GM12878 (cell line): ENCODE results near the gene COL11A2. TPM values are rescaled to one million over a fixed set of nuclear protein-coding genes. Genes with fewer than 3 reads are reported as not detected.
A peak's percentile ranks its signal among the peaks of the same experiment; 100 is the strongest.

Source experiments
- ATAC-seq: fragments of 200-7000 bp; cut with Tn5 transposase; 3 replicates; pipeline ENCODE4 v1.9.1; 2020; ENCODE audit warnings: mild to moderate bottlenecking, moderate library complexity
- BruUV-seq: library from RNA; stranded (reverse); fragments of 400-500 nt; replicated peaks from 2 replicates; lab custom pipeline; 2021; lab: Mats Ljungman, UMichigan
- CTCF ChIA-PET: fragments of 300-600 bp; sonication (Branson Sonifier 250); formaldehyde crosslinking; extraction: SDS; loops from one replicate; lab custom pipeline; 2021; ENCODE audit warnings: inconsistent platforms; lab: Yijun Ruan, JAX
- POLR2A ChIA-PET: fragments of 350-600 bp; formaldehyde crosslinking; extraction: SDS; loops from one replicate; lab custom pipeline; 2021; ENCODE audit warnings: inconsistent platforms; lab: Charles Lee
- RAD21 ChIA-PET: fragments of 300-600 bp; sonication (Branson Sonifier 250); formaldehyde crosslinking; loops from one replicate; lab custom pipeline; 2023; ENCODE audit warnings: antibody characterized with exemption; ENCODE audit not compliant: unreplicated experiment; lab: Charles Lee
- SMC1A ChIA-PET: fragments of 300-600 bp; sonication (Branson Sonifier 250); formaldehyde crosslinking; loops from one replicate; lab custom pipeline; 2023; ENCODE audit not compliant: unreplicated experiment, uncharacterized antibody; lab: Charles Lee
- DNase-seq: peaks from one replicate; pipeline ENCODE4 v3.0.0-alpha.2; 2011; ENCODE audit warnings: low read depth, low spot score
- FAIRE-seq: peaks from 3 replicates; lab custom pipeline; 2011; peaks lifted over from hg19 to GRCh38; lab: Jason Lieb, UNC
- H2AFZ ChIP-seq: 2 replicates; pipeline ENCODE4 v1.6.0; 2011; ENCODE audit warnings: low read depth, low read length, control low read depth; ENCODE audit not compliant: control insufficient read depth
- H3K27ac ChIP-seq: 2 replicates; pipeline ENCODE4 v1.5.1; 2011; ENCODE audit warnings: control low read depth; ENCODE audit not compliant: control insufficient read depth, insufficient read depth
- H3K27me3 ChIP-seq, 2 experiments: replicated peaks in 1 of 2; 2 replicates each; pipeline versions ENCODE4 v1.6.0 to v1.6.1; 2011; ENCODE audit warnings: low read length in 1 of 2; ENCODE audit not compliant: control insufficient read depth in 2 of 2, insufficient read depth in 2 of 2
- H3K36me3 ChIP-seq, 2 experiments: 2 replicates each; pipeline ENCODE4 v1.5.1; 2011; ENCODE audit warnings: low read length in 1 of 2; ENCODE audit not compliant: control insufficient read depth in 2 of 2, insufficient read depth in 2 of 2
- H3K4me1 ChIP-seq: 2 replicates; pipeline ENCODE4 v1.6.1; 2011; ENCODE audit warnings: mild to moderate bottlenecking, low read length, moderate library complexity, mixed read lengths; ENCODE audit not compliant: control insufficient read depth, insufficient read depth
- H3K4me2 ChIP-seq: 2 replicates; pipeline ENCODE4 v1.6.0; 2011; ENCODE audit warnings: control low read depth; ENCODE audit not compliant: control insufficient read depth, insufficient read depth
- H3K4me3 ChIP-seq: fragments of 200-600 bp; sonication (generic); 2 replicates; pipeline ENCODE4 v1.5.1; 2016
- H3K79me2 ChIP-seq: 2 replicates; pipeline ENCODE4 v1.6.0; 2011; ENCODE audit warnings: low read length; ENCODE audit not compliant: control insufficient read depth, insufficient read depth
- H3K9ac ChIP-seq: 2 replicates; pipeline ENCODE4 v1.8.0; 2011; ENCODE audit warnings: low read length, control low read depth, mixed read lengths; ENCODE audit not compliant: control insufficient read depth, insufficient read depth
- H3K9me3 ChIP-seq: replicated peaks from 3 replicates; pipeline ENCODE4 v1.5.1; 2011; ENCODE audit warnings: mild to moderate bottlenecking, low read length; ENCODE audit not compliant: control insufficient read depth, insufficient read depth
- H4K20me1 ChIP-seq: 2 replicates; pipeline ENCODE4 v1.6.0; 2011; ENCODE audit not compliant: control insufficient read depth, insufficient read depth
- CHD1 ChIP-seq: IDR thresholded peaks from 2 replicates; pipeline ENCODE4 v1.6.1; 2012; ENCODE audit warnings: low read depth, low read length, improper control_type of control experiment
- CHD2 ChIP-seq: IDR thresholded peaks from 2 replicates; pipeline ENCODE4 v1.6.1; 2011; ENCODE audit warnings: low read depth, low read length, improper control_type of control experiment, borderline replicate concordance
- EZH2 ChIP-seq: IDR thresholded peaks from 2 replicates; pipeline ENCODE4 v1.6.1; 2012; ENCODE audit warnings: low read depth, mild to moderate bottlenecking, control low read depth, inconsistent platforms, low read length, borderline replicate concordance; ENCODE audit not compliant: control insufficient read depth
- MEF2A ChIP-seq: IDR thresholded peaks from 2 replicates; pipeline ENCODE4 v1.6.1; 2011; ENCODE audit warnings: low read depth, mild to moderate bottlenecking, low read length, moderate library complexity; ENCODE audit not compliant: insufficient read depth
- MTA3 ChIP-seq: IDR thresholded peaks from 2 replicates; pipeline ENCODE4 v1.6.1; 2012; ENCODE audit warnings: low read length, inconsistent platforms, borderline replicate concordance
- POLR2A ChIP-seq: IDR thresholded peaks from 2 replicates; pipeline ENCODE4 v1.6.1; 2011; ENCODE audit warnings: low read depth, mild to moderate bottlenecking, low read length
- RAD21 ChIP-seq: IDR thresholded peaks from 2 replicates; pipeline ENCODE4 v1.6.1; 2011; ENCODE audit warnings: mild to moderate bottlenecking, low read depth, low read length, moderate library complexity; ENCODE audit not compliant: insufficient read depth
- SIX5 ChIP-seq: IDR thresholded peaks from 2 replicates; pipeline ENCODE4 v1.6.1; 2011; ENCODE audit warnings: mild to moderate bottlenecking, low read depth, low read length, moderate library complexity; ENCODE audit not compliant: severe bottlenecking
- TARDBP ChIP-seq: IDR thresholded peaks from 2 replicates; pipeline ENCODE4 v1.6.1; 2016; ENCODE audit warnings: borderline replicate concordance
- YBX1 ChIP-seq: fragments of 450-650 bp; IDR thresholded peaks from 2 replicates; pipeline ENCODE4 v1.6.1; 2016; ENCODE audit warnings: antibody characterized with exemption
- WGBS: methylation state at CpG from one replicate; pipeline ENCODE4 v1.1.6; 2016; ENCODE audit warnings: low lambda C conversion rate; ENCODE audit not compliant: insufficient replicate concordance, insufficient coverage; ENCODE audit errors: missing lambda C conversion rate; 5-methylcytosine and 5-hydroxymethylcytosine counted together
- in situ Hi-C: fragments of 300-500 bp; cut with MboI; formaldehyde crosslinking; loops from 9 replicates; pipeline ENCODE4 v1.14.3; 2018; ENCODE audit warnings: mixed read lengths
- intact Hi-C: fragments of 100-400 bp; cut with micrococcal nuclease; formaldehyde crosslinking; loops from one replicate; pipeline ENCODE4 v1.14.2; 2022; ENCODE audit not compliant: unreplicated experiment
- polyA plus RNA-seq, 11 experiments: library from polyadenylated mRNA; depleted of rRNA in 4 of 11; unstranded in 6 of 11; stranded (reverse) in 5 of 11; fragments of >200 nt; fragmentation: Nextera tagmentation in 4 of 11; fragmentation: Illumina TruSeq in 1 of 11; extraction: Ambion mirVana in 4 of 11; extraction: Trizol in 1 of 11; gene quantifications; 1 replicate in 1 of 11; 2 replicates in 10 of 11; pipeline versions ENCODE4 v1.2.1 to v1.2.3, GENCODE V29; 2011 to 2016; ENCODE audit warnings: inconsistent platforms in 2 of 11, missing spikeins in 2 of 11, low read depth in 1 of 11
- total RNA-seq, 4 experiments: library from RNA; depleted of rRNA in 3 of 4; stranded (reverse); fragments of >200 nt in 3 of 4; fragmentation: Illumina TruSeq in 1 of 4; extraction: Trizol in 1 of 4; gene quantifications; 2 replicates each; pipeline versions ENCODE4 v1.2.1 to v1.2.3, GENCODE V29; 2013 to 2021
- TF ChIP-seq, protein P1 (sequence below): fragments of 450-650 bp; IDR thresholded peaks from 2 replicates; pipeline ENCODE4 v1.6.1; 2016; ENCODE audit warnings: mild to moderate bottlenecking
- TF ChIP-seq, protein P2 (sequence below): IDR thresholded peaks from 2 replicates; pipeline ENCODE4 v1.6.1; 2011; ENCODE audit warnings: mild to moderate bottlenecking, low read depth, low read length, moderate library complexity; ENCODE audit not compliant: insufficient replicate concordance
- TF ChIP-seq, protein P3 (sequence below): fragments of 450-650 bp; IDR thresholded peaks from 2 replicates; pipeline ENCODE4 v1.6.1; 2014; ENCODE audit warnings: mild to moderate bottlenecking

Gene COL11A2
- total and polyA plus RNA-seq, 10 of the 15 experiments (the other 5 are each of a cell fraction or from before 2014, with no cell fraction given), result 0.03 to 0.83 (median 0.22) TPM; not detected in 1

DNA sequence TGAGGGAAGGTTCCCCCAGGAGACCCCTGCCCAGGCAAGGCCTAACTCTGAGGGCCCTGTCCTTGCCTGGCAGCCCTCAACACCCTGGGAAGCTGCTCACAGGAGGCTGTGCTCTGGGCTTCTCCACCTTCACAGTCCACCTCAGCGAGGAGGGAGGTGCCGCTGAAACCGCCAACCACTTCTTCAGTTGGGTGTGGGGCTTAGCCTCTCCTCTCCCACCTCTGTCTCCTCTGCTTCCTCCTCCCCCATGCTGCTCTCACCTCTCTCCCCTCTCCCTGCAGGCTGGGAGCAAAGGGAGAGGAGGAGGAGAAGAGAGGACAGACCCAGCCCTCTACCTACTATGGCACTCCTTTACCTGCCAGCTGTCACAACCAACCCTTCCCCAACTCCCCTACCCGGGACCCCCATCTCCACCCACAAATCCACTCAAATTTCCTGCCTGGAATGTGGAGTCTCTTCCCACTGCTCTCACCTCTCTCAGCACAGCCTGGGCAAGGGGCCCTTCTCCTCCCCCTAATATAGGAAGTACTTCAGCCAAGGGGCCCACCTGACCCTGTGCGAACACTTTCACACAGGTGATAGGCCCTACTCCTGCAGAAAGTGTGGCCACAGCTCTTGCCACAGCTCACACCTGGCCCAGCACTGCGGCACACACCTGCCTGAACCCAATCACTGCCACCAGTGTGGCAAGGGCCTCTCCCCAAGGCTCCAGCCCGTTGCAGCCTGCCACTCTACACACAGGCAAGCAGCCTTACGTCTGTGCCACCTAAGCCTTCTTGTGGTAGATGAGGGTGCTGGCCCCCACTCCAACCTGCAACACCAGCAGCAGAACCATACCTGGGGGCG is 23.2 kb upstream of the COL11A2 start:
- Histone ChIP-seq H3K79me2 (no peaks in the 10 kb centered on the region), H3K4me1 (peaks cover 8% of the 10 kb centered on the region), H3K27me3 (peaks cover 2 to 3% of the 10 kb centered on the region in 2 experiments; a peak in 3 of 4 replicates), H2AFZ (no peak overlapping the region), H4K20me1 (no peaks in the 10 kb centered on the region; the same call in 1 of the 2 replicates), H3K4me3 (no peak overlapping the region), H3K9ac (no peak overlapping the region), H3K9me3 (no peaks in the 10 kb centered on the region), H3K27ac (no peak overlapping the region), H3K36me3 (no peaks in the 10 kb centered on the region), H3K4me2 (no peak overlapping the region)
- no TSS peak for BruUV-seq
- RAD21 ChIA-PET, result no interaction called here
- DNase-seq, result no peak
- 50% methylated on average over 8 of the region's 9 CpGs for WGBS
- in situ Hi-C loops, result no loop called here
- intact Hi-C loops, result no loop called here
- FAIRE-seq, result no peak
- SMC1A ChIA-PET, result no interaction called here
- POLR2A ChIA-PET, result interaction anchor here (1.5 kb wide), 1 partner anchor 10 kb away, joined by 4 read pairs; the partner anchor contains the start of gene HSD17B8
- no peak; the same call in 1 of the 3 replicates for ATAC-seq
- CTCF ChIA-PET, result no interaction called here
- TF ChIP-seq POLR2A, result peak; percentile 38; the same call in 1 of the 2 replicates
- TF ChIP-seq CHD1, result no peak

DNA sequence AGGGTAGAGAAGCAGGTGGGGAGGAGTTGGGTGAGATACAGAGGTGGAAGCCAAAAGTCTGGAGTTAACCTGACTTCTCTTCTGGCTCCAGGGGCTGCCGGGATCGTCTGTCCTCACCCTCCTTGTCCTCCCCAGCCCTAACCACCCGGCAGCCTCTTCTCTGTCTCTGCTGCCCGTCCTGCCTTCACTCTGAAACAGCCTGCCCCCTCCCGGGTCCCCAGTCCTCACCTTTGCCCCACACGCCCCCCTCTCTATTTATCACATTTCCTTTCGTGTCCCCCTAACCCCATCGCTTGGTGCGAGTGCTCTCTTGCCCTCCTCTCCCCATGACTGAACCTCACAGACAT is 21.7 kb upstream of the COL11A2 start:
- POLR2A ChIA-PET, result no interaction called here
- intact Hi-C loops (no loop called here), in situ Hi-C loops (no loop called here)
- WGBS, result 29% methylated on average over 8 of the region's 9 CpGs
- Histone ChIP-seq H3K27me3 (peaks cover 2 to 3% of the 10 kb centered on the region in 2 experiments; a peak in 3 of 4 replicates), H3K4me3 (no peak overlapping the region), H3K79me2 (no peaks in the 10 kb centered on the region), H3K27ac (no peak overlapping the region), H3K9me3 (no peaks in the 10 kb centered on the region), H3K9ac (no peak overlapping the region), H4K20me1 (no peaks in the 10 kb centered on the region; the same call in 1 of the 2 replicates), H2AFZ (no peak overlapping the region), H3K4me2 (no peak overlapping the region), H3K36me3 (peaks cover 0 to 5% of the 10 kb centered on the region in 2 experiments; a peak in 2 of 4 replicates), H3K4me1 (peaks cover 10% of the 10 kb centered on the region)
- SMC1A ChIA-PET, result no interaction called here
- DNase-seq (no peak), ATAC-seq (peak; percentile 9), FAIRE-seq (no peak)
- RAD21 ChIA-PET, result no interaction called here
- BruUV-seq, result no TSS peak
- CTCF ChIA-PET, result no interaction called here
- no peak for TF ChIP-seq YBX1
- no peak for TF ChIP-seq MEF2A
- TF ChIP-seq, protein P1, sequence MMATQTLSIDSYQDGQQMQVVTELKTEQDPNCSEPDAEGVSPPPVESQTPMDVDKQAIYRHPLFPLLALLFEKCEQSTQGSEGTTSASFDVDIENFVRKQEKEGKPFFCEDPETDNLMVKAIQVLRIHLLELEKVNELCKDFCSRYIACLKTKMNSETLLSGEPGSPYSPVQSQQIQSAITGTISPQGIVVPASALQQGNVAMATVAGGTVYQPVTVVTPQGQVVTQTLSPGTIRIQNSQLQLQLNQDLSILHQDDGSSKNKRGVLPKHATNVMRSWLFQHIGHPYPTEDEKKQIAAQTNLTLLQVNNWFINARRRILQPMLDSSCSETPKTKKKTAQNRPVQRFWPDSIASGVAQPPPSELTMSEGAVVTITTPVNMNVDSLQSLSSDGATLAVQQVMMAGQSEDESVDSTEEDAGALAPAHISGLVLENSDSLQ, result no peak
- TF ChIP-seq TARDBP, result no peak
- TF ChIP-seq SIX5, result no peak
- no peak for TF ChIP-seq RAD21
- TF ChIP-seq, protein P2, sequence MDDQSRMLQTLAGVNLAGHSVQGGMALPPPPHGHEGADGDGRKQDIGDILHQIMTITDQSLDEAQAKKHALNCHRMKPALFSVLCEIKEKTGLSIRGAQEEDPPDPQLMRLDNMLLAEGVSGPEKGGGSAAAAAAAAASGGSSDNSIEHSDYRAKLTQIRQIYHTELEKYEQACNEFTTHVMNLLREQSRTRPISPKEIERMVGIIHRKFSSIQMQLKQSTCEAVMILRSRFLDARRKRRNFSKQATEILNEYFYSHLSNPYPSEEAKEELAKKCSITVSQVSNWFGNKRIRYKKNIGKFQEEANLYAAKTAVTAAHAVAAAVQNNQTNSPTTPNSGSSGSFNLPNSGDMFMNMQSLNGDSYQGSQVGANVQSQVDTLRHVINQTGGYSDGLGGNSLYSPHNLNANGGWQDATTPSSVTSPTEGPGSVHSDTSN, result no peak
- TF ChIP-seq CHD2, result no peak
- no peak for TF ChIP-seq MTA3
- TF ChIP-seq, protein P3, sequence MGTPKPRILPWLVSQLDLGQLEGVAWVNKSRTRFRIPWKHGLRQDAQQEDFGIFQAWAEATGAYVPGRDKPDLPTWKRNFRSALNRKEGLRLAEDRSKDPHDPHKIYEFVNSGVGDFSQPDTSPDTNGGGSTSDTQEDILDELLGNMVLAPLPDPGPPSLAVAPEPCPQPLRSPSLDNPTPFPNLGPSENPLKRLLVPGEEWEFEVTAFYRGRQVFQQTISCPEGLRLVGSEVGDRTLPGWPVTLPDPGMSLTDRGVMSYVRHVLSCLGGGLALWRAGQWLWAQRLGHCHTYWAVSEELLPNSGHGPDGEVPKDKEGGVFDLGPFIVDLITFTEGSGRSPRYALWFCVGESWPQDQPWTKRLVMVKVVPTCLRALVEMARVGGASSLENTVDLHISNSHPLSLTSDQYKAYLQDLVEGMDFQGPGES, result no peak
- no peak for TF ChIP-seq EZH2
